Keratinocyte (primary cell): ENCODE results near the gene IL1RAP. TPM values are rescaled to one million over a fixed set of nuclear protein-coding genes. Genes with fewer than 3 reads are reported as not detected.

ENCODE experiments used
- DNase-seq: peaks from one replicate; pipeline ENCODE4 v3.0.0-alpha.2; 2011; ENCODE audit warnings: low read depth, missing footprints, low spot score
- FAIRE-seq: peaks from 2 replicates; lab custom pipeline; 2011; peaks lifted over from hg19 to GRCh38; lab: Jason Lieb, UNC
- H2AFZ ChIP-seq: 2 replicates; pipeline ENCODE4 v1.6.0; 2012; ENCODE audit warnings: low read length, control low read depth, inconsistent platforms; ENCODE audit not compliant: control insufficient read depth
- H3K27ac ChIP-seq: 2 replicates; pipeline ENCODE4 v1.5.1; 2011; ENCODE audit warnings: low read length; ENCODE audit not compliant: control insufficient read depth, insufficient read depth
- H3K27me3 ChIP-seq: 3 replicates; pipeline ENCODE4 v1.6.0; 2011; ENCODE audit warnings: low read length; ENCODE audit not compliant: control insufficient read depth, insufficient read depth; ENCODE audit errors: extremely low read depth
- H3K36me3 ChIP-seq, 2 experiments: 2 replicates in 1 of 2; 3 replicates in 1 of 2; pipeline ENCODE4 v1.5.1; 2011; ENCODE audit warnings: low read length in 2 of 2, mild to moderate bottlenecking in 1 of 2; ENCODE audit not compliant: control insufficient read depth in 2 of 2, insufficient read depth in 2 of 2; ENCODE audit errors: extremely low read depth in 1 of 2
- H3K4me1 ChIP-seq: 3 replicates; pipeline ENCODE4 v1.5.1; 2011; ENCODE audit warnings: low read length; ENCODE audit not compliant: control insufficient read depth, insufficient read depth; ENCODE audit errors: extremely low read depth
- H3K4me2 ChIP-seq: 3 replicates; pipeline ENCODE4 v1.6.0; 2011; ENCODE audit warnings: low read depth, low read length; ENCODE audit not compliant: control insufficient read depth, insufficient read depth; ENCODE audit errors: extremely low read depth
- H3K4me3 ChIP-seq, 3 experiments: fragments of 200-600 bp in 1 of 3; sonication (generic) in 1 of 3; 2 replicates in 2 of 3; 3 replicates in 1 of 3; pipeline ENCODE4 v1.5.1; 2011 to 2016; ENCODE audit warnings: low read length in 3 of 3, mild to moderate bottlenecking in 3 of 3, control low read depth in 2 of 3, inconsistent platforms in 1 of 3, low read depth in 1 of 3, mixed read lengths in 1 of 3, mixed run types in 1 of 3, moderate library complexity in 1 of 3; ENCODE audit not compliant: control insufficient read depth in 2 of 3, insufficient read depth in 2 of 3; ENCODE audit errors: extremely low read depth in 1 of 3
- H3K79me2 ChIP-seq: 2 replicates; pipeline ENCODE4 v1.6.0; 2012; ENCODE audit warnings: low read length; ENCODE audit not compliant: control insufficient read depth, insufficient read depth
- H3K9ac ChIP-seq: 3 replicates; pipeline ENCODE4 v1.6.0; 2011; ENCODE audit warnings: low read length; ENCODE audit not compliant: control insufficient read depth, insufficient read depth; ENCODE audit errors: extremely low read depth
- H3K9me1 ChIP-seq: 3 replicates; pipeline ENCODE4 v1.6.0; 2011; ENCODE audit warnings: low read length; ENCODE audit not compliant: control insufficient read depth, insufficient read depth; ENCODE audit errors: extremely low read depth
- H3K9me3 ChIP-seq: 2 replicates; pipeline ENCODE4 v1.5.1; 2012; ENCODE audit warnings: low read depth, low read length; ENCODE audit not compliant: control insufficient read depth
- H4K20me1 ChIP-seq: 3 replicates; pipeline ENCODE4 v1.6.0; 2011; ENCODE audit warnings: low read length; ENCODE audit not compliant: control insufficient read depth, insufficient read depth; ENCODE audit errors: extremely low read depth
- EZH2 ChIP-seq: IDR thresholded peaks from one replicate; pipeline ENCODE4 v1.6.1; 2012; ENCODE audit warnings: inconsistent platforms, mild to moderate bottlenecking, low read length, moderate library complexity
- dilution Hi-C: fragments of 300-500 bp; cut with MboI; formaldehyde crosslinking; loops from one replicate; pipeline ENCODE4 v1.7.0; 2020; ENCODE audit warnings: low sequenced_read_pairs; ENCODE audit not compliant: extremely low pct_ligation_motif_present
- polyA plus RNA-seq, 5 experiments: library from polyadenylated mRNA; depleted of rRNA in 3 of 5; stranded (reverse) in 3 of 5; stranded (forward) in 1 of 5; unstranded in 1 of 5; fragments of >200 nt; gene quantifications; 1 replicate in 1 of 5; 2 replicates in 3 of 5; 3 replicates in 1 of 5; pipeline versions ENCODE4 v1.2.1 to v1.2.3, GENCODE V29; 2011 to 2012; ENCODE audit warnings: missing spikeins in 2 of 5, low read depth in 1 of 5, low replicate concordance in 1 of 5
- TF ChIP-seq, protein P1 (sequence below), 3 experiments: IDR thresholded peaks in 1 of 3; conservative IDR thresholded peaks in 1 of 3; optimal IDR thresholded peaks in 1 of 3; 2 replicates in 2 of 3; 3 replicates in 1 of 3; pipeline versions ENCODE3 to v1.5.1; 2011; ENCODE audit warnings: low read length in 3 of 3, mild to moderate bottlenecking in 3 of 3, moderate library complexity in 2 of 3, control low read depth in 1 of 3, inconsistent platforms in 1 of 3; ENCODE audit not compliant: insufficient read depth in 2 of 3; ENCODE audit errors: extremely low read depth in 1 of 3

Gene IL1RAP
- polyA plus RNA-seq, 1 donor (not counting 4 experiments of a cell fraction or from before 2014, with no cell fraction given) = 69.7 TPM

DNA sequence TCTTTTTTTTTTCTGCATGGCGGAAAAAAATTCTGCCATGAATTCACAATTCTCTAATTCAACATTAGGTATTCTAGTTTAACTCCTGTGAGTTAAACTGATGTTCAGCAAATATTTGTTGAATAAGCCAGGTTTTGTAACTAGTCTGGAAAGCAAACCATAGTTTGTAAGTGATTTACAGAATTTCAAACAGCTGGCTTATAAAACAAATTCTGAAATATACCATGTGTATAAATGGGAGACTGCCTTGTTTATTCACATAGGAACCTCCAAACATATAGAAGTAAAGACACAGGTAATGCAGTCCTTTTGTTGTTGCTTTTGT lies 101.1 kb downstream of the IL1RAP start:
- Histone ChIP-seq H4K20me1 (no peaks in the 10 kb centered on the region), H3K9ac (no peak overlapping the region), H3K4me2 (no peak overlapping the region), H3K79me2 (peaks cover 2% of the 10 kb centered on the region), H3K9me3 (no peaks in the 10 kb centered on the region), H2AFZ (no peak overlapping the region), H3K9me1 (no peaks in the 10 kb centered on the region), H3K27me3 (no peaks in the 10 kb centered on the region), H3K4me3 (no peak overlapping the region), H3K27ac (no peak overlapping the region), H3K36me3 (peaks cover 5 to 7% of the 10 kb centered on the region in 2 experiments), H3K4me1 (no peaks in the 10 kb centered on the region)
- DNase-seq (no peak), FAIRE-seq (no peak)
- TF ChIP-seq, protein P1, sequence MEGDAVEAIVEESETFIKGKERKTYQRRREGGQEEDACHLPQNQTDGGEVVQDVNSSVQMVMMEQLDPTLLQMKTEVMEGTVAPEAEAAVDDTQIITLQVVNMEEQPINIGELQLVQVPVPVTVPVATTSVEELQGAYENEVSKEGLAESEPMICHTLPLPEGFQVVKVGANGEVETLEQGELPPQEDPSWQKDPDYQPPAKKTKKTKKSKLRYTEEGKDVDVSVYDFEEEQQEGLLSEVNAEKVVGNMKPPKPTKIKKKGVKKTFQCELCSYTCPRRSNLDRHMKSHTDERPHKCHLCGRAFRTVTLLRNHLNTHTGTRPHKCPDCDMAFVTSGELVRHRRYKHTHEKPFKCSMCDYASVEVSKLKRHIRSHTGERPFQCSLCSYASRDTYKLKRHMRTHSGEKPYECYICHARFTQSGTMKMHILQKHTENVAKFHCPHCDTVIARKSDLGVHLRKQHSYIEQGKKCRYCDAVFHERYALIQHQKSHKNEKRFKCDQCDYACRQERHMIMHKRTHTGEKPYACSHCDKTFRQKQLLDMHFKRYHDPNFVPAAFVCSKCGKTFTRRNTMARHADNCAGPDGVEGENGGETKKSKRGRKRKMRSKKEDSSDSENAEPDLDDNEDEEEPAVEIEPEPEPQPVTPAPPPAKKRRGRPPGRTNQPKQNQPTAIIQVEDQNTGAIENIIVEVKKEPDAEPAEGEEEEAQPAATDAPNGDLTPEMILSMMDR (optimal IDR thresholded peaks at IDR 0.05 in 1 of 3, IDR thresholded peaks at IDR 0.05 in 1 of 3, conservative IDR thresholded peaks at IDR 0.05 in 1 of 3; ENCODE audit: extremely low read depth in 1 of 3, insufficient read depth in 2 of 3, low read length in 3 of 3) = no peak
- TF ChIP-seq EZH2 = no peak
- dilution Hi-C loops = no loop called here

- Histone ChIP-seq H3K9me1 (no peaks in the 10 kb centered on the region), H3K9me3 (no peaks in the 10 kb centered on the region), H3K4me2 (no peak overlapping the region), H4K20me1 (no peaks in the 10 kb centered on the region), H3K27ac (no peak overlapping the region), H2AFZ (no peak overlapping the region), H3K4me1 (no peaks in the 10 kb centered on the region), H3K79me2 (peaks cover 2% of the 10 kb centered on the region), H3K36me3 (peaks cover 5 to 11% of the 10 kb centered on the region in 2 experiments), H3K4me3 (no peak overlapping the region), H3K27me3 (no peaks in the 10 kb centered on the region), H3K9ac (no peak overlapping the region)
- FAIRE-seq (no peak), DNase-seq (no peak)
- no peak for TF ChIP-seq EZH2
- TF ChIP-seq, protein P1 (optimal IDR thresholded peaks at IDR 0.05 in 1 of 3, IDR thresholded peaks at IDR 0.05 in 1 of 3, conservative IDR thresholded peaks at IDR 0.05 in 1 of 3; ENCODE audit: extremely low read depth in 1 of 3, insufficient read depth in 2 of 3, low read length in 3 of 3) = no peak
- dilution Hi-C loops = no loop called here
Observed at GRCh38 chr3:190615607-190616006, 101.7 kb downstream of the IL1RAP start.
